ENCODE data around the gene ETDB.

The ETDB gene

GRCh38 chrX:135094726-135095125 lies 25.6 kb downstream of the ETDB start:
- Histone ChIP-seq H3K9ac (ENCODE audit: low read length) (no peak overlapping the region), H3K36me3 (ENCODE audit: control insufficient read depth, insufficient read depth, low read length) (no peaks in the 10 kb centered on the region), H3K4me1 (ENCODE audit: control insufficient read depth, insufficient read depth, low read length) (no peaks in the 10 kb centered on the region), H3K4me3 (ENCODE audit: low read length) (no peak overlapping the region), H3K27me3 (ENCODE audit: control insufficient read depth, insufficient read depth, low read length) (no peaks in the 10 kb centered on the region), H3K27ac (ENCODE audit: low read depth, low read length) (no peak overlapping the region)

- Histone ChIP-seq H3K4me1 (ENCODE audit: control insufficient read depth, insufficient read depth, low read length) (no peaks in the 10 kb centered on the region), H3K4me3 (ENCODE audit: low read length) (no peak overlapping the region), H3K27me3 (ENCODE audit: control insufficient read depth, insufficient read depth, low read length) (peaks cover 3% of the 10 kb centered on the region), H3K27ac (ENCODE audit: low read depth, low read length) (no peak overlapping the region), H3K9ac (ENCODE audit: low read length) (no peak overlapping the region), H3K36me3 (ENCODE audit: control insufficient read depth, insufficient read depth, low read length) (no peaks in the 10 kb centered on the region)
Observed at GRCh38 chrX:135089126-135089525, 31.2 kb downstream of the ETDB start.

- Histone ChIP-seq H3K27ac (ENCODE audit: low read depth, low read length) (no peak overlapping the region), H3K36me3 (ENCODE audit: control insufficient read depth, insufficient read depth, low read length) (no peaks in the 10 kb centered on the region), H3K4me3 (ENCODE audit: low read length) (no peak overlapping the region), H3K4me1 (ENCODE audit: control insufficient read depth, insufficient read depth, low read length) (no peaks in the 10 kb centered on the region), H3K9ac (ENCODE audit: low read length) (no peak overlapping the region), H3K27me3 (ENCODE audit: control insufficient read depth, insufficient read depth, low read length) (peaks cover 3% of the 10 kb centered on the region)
Observed at GRCh38 chrX:135087867-135088266, 32.5 kb downstream of the ETDB start.

- Histone ChIP-seq H3K4me1 (ENCODE audit: control insufficient read depth, insufficient read depth, low read length) (no peaks in the 10 kb centered on the region), H3K27me3 (ENCODE audit: control insufficient read depth, insufficient read depth, low read length) (peaks cover 3% of the 10 kb centered on the region), H3K36me3 (ENCODE audit: control insufficient read depth, insufficient read depth, low read length) (no peaks in the 10 kb centered on the region), H3K4me3 (ENCODE audit: low read length) (no peak overlapping the region), H3K27ac (ENCODE audit: low read depth, low read length) (no peak overlapping the region), H3K9ac (ENCODE audit: low read length) (no peak overlapping the region)
Observed at GRCh38 chrX:135086197-135086854, 34.0 kb downstream of the ETDB start.

- Histone ChIP-seq H3K4me3 (ENCODE audit: low read length) (no peak overlapping the region), H3K27ac (ENCODE audit: low read depth, low read length) (no peak overlapping the region), H3K36me3 (ENCODE audit: control insufficient read depth, insufficient read depth, low read length) (no peaks in the 10 kb centered on the region), H3K9ac (ENCODE audit: low read length) (no peak overlapping the region), H3K4me1 (ENCODE audit: control insufficient read depth, insufficient read depth, low read length) (no peaks in the 10 kb centered on the region), H3K27me3 (ENCODE audit: control insufficient read depth, insufficient read depth, low read length) (peaks cover 2% of the 10 kb centered on the region)
Observed at GRCh38 chrX:135081693-135082404, 38.5 kb downstream of the ETDB start.
